Neural cell (in vitro differentiated cells): ENCODE data around the gene CLHC1.

Experiments
- EP300 ChIP-seq: fragments of 450-650 bp; conservative IDR thresholded peaks from 2 replicates; pipeline ENCODE4 v1.6.1; 2014; ENCODE audit warnings: antibody characterized with exemption, mild to moderate bottlenecking, moderate library complexity; ENCODE audit not compliant: poor library complexity, severe bottlenecking
- MXI1 ChIP-seq: fragments of 450-650 bp; conservative IDR thresholded peaks from 2 replicates; pipeline ENCODE4 v1.6.1; 2014; ENCODE audit warnings: antibody characterized with exemption, mild to moderate bottlenecking; ENCODE audit not compliant: poor library complexity, severe bottlenecking
- POLR2AphosphoS5 ChIP-seq: IDR thresholded peaks from 2 replicates; pipeline ENCODE4 v1.6.1; 2012
- TAF1 ChIP-seq: IDR thresholded peaks from 2 replicates; pipeline ENCODE4 v1.6.1; 2012; ENCODE audit warnings: low read depth
- TF ChIP-seq, protein P1 (sequence below): fragments of 450-650 bp; IDR thresholded peaks from 2 replicates; pipeline ENCODE4 v1.5.1; 2014; ENCODE audit warnings: antibody characterized with exemption, mild to moderate bottlenecking, moderate library complexity; ENCODE audit not compliant: poor library complexity, severe bottlenecking
- TF ChIP-seq, protein P2 (sequence below): IDR thresholded peaks from 2 replicates; pipeline ENCODE4 v1.6.1; 2012; ENCODE audit warnings: borderline replicate concordance

DNA sequence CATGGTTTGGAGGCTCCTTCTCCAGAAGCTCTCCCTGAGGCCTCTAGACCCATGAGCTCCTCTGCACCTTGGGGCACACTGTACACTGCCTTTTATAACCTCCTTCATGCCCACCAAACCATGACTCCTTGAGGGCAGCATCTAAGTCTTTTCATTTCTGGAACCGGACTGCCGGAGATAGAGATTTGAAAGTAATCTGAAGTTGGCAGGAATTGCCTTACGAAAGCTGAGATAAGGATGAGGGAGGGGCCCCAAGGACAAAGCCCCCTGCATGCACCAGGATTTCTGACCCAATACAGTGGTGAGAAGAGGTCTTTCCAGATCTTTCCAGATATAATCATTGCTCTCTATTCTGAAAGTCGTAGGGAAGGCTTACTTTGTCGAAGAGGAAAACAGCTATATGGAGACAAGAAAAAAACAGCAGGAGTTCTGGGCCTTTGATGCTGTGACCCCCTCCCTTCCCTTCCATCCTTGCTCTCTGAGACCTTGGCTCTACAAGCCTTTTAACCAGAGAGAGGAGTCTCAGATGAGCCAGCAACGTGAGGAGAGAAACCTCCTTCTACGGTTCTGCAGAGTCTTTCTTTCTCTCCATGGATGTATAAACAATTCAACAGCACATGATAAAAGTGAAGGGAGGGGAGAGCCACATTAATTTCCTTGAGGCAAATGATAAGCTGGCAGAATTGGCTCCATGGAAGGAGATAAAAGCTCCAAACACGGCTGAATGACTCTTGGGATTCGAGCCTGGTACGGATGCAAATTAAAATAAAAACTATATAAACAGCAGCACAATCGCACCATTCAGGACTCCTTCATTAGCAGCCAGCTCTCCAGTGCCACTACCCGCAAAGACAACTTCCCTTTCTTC lies 93.8 kb downstream of the CLHC1 start:
- TF ChIP-seq, protein P1, sequence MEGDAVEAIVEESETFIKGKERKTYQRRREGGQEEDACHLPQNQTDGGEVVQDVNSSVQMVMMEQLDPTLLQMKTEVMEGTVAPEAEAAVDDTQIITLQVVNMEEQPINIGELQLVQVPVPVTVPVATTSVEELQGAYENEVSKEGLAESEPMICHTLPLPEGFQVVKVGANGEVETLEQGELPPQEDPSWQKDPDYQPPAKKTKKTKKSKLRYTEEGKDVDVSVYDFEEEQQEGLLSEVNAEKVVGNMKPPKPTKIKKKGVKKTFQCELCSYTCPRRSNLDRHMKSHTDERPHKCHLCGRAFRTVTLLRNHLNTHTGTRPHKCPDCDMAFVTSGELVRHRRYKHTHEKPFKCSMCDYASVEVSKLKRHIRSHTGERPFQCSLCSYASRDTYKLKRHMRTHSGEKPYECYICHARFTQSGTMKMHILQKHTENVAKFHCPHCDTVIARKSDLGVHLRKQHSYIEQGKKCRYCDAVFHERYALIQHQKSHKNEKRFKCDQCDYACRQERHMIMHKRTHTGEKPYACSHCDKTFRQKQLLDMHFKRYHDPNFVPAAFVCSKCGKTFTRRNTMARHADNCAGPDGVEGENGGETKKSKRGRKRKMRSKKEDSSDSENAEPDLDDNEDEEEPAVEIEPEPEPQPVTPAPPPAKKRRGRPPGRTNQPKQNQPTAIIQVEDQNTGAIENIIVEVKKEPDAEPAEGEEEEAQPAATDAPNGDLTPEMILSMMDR: no peak
- TF ChIP-seq, protein P2, sequence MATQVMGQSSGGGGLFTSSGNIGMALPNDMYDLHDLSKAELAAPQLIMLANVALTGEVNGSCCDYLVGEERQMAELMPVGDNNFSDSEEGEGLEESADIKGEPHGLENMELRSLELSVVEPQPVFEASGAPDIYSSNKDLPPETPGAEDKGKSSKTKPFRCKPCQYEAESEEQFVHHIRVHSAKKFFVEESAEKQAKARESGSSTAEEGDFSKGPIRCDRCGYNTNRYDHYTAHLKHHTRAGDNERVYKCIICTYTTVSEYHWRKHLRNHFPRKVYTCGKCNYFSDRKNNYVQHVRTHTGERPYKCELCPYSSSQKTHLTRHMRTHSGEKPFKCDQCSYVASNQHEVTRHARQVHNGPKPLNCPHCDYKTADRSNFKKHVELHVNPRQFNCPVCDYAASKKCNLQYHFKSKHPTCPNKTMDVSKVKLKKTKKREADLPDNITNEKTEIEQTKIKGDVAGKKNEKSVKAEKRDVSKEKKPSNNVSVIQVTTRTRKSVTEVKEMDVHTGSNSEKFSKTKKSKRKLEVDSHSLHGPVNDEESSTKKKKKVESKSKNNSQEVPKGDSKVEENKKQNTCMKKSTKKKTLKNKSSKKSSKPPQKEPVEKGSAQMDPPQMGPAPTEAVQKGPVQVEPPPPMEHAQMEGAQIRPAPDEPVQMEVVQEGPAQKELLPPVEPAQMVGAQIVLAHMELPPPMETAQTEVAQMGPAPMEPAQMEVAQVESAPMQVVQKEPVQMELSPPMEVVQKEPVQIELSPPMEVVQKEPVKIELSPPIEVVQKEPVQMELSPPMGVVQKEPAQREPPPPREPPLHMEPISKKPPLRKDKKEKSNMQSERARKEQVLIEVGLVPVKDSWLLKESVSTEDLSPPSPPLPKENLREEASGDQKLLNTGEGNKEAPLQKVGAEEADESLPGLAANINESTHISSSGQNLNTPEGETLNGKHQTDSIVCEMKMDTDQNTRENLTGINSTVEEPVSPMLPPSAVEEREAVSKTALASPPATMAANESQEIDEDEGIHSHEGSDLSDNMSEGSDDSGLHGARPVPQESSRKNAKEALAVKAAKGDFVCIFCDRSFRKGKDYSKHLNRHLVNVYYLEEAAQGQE: no peak
- TF ChIP-seq POLR2AphosphoS5 (no peak), EP300 (no peak), TAF1 (no peak), MXI1 (no peak)
